LNCAP (cell line): Measurements from ENCODE around the gene PIGQ.
A peak's percentile ranks its signal among the peaks of the same experiment; 100 is the strongest.

ENCODE experiments used
- TF ChIP-seq, protein P1 (sequence below): fragments of 450-650 bp; IDR thresholded peaks from 2 replicates; pipeline ENCODE4 v1.5.1; 2017; ENCODE audit warnings: mild to moderate bottlenecking

PIGQ gene

DNA sequence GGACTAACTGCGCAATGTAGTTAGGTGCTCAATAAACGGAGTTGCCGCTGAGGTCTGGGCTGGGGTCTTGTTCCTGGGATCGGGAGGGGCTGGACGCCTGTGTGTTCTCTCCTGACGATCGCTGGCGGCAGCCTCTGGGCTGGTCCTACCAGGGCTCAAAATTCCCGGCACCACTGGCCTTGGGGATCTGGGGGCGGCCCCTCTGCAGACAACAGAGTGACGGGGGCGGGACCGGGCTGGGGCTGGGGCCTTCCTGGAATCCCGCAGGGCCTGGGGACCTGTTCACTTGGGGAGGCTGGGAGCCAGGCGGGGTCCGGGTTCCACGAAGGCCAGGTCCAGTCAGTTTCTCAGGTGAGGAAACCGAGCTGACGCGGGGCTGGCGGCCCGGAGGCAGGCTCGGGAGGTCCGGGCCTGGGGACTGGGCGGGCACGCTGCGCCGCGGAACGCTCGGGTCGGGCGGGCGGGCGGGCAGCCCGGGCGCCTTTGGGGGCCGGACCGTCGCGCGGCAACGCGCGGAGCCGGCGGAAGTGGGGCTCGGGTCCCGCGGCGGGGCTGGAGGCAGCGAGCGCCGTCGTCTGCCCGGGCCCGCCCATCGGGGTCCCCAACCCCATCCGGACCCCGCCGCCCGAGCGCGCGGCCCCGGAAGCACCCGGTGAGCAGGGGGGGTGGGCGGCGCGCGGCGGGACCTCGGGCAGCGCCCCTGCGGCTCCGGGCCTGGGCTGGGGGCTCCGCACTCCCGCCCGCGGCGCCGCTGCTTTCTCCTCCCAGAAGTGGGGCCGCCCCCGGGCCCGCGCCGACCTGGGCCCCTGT, at the start of gene PIGQ:
PIGQ (plus strand) TSS at position 524 of the 810 bp plus-strand sequence. CDS start 4,107 bp downstream, outside the sequence.
- TF ChIP-seq, protein P1, sequence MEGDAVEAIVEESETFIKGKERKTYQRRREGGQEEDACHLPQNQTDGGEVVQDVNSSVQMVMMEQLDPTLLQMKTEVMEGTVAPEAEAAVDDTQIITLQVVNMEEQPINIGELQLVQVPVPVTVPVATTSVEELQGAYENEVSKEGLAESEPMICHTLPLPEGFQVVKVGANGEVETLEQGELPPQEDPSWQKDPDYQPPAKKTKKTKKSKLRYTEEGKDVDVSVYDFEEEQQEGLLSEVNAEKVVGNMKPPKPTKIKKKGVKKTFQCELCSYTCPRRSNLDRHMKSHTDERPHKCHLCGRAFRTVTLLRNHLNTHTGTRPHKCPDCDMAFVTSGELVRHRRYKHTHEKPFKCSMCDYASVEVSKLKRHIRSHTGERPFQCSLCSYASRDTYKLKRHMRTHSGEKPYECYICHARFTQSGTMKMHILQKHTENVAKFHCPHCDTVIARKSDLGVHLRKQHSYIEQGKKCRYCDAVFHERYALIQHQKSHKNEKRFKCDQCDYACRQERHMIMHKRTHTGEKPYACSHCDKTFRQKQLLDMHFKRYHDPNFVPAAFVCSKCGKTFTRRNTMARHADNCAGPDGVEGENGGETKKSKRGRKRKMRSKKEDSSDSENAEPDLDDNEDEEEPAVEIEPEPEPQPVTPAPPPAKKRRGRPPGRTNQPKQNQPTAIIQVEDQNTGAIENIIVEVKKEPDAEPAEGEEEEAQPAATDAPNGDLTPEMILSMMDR: no peak

DNA sequence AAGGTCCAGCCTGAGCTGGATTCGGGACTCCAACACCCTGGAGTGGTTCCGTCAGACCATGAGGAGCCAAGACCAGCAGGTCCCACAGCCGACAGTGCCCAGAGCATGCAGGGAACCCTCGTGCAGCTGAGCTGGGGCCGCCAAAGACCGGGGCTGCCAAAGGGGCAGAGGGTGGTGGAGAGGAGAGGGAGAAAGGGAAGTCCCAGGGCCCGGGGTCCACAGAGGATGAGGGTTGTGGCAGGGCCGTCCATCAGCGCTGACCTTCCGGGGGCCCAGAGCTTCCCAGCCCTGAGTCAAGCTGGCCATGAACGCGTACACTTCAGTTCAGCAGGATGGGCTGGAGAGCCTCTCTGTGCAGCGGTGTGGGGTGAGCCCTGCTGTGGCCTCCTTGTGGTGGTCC, 48.9 kb upstream of the PIGQ start:
- TF ChIP-seq, protein P1: no peak

DNA sequence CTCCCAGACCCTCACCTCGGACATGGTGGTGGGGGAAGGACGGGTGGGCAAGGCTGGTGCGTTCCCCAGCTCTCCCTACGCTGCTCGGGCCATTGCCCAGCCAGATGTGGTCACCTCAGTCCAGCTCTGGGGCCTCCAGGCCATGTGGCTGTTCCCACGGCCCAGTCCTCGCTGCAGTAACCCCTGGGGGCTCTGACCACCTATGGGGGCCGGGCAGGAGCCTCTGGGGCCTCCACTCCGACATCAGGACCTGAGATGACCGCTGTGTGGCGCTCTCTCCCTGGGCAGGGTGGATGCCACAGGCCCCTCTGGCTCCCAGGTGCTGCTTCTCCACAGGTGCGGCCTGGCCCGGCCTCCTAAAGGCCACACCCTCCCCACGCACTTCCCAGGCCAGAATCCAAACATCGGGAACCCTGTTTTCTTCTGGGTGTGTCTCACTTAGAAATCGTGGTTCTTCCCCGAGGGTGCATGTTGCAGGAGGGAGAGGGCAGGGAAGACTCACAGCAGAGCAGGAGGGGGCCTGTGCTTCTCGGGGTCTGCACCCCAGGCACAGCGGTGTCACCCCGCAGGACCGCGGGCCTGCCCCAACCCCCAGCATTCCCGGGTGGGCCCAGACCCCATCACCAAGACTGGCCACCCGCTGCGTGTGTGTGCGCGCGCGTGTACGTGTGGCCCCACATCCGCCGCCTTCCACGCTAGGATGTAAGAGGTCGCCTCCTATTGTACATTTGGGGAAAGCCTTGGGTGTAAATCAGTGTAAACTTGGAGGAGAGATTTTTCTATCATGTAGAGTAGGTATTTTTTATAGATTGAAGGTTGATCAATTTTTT, 48.2 kb upstream of the PIGQ start:
- TF ChIP-seq, protein P1: peak; percentile 36; the same call in 1 of the 2 replicates

DNA sequence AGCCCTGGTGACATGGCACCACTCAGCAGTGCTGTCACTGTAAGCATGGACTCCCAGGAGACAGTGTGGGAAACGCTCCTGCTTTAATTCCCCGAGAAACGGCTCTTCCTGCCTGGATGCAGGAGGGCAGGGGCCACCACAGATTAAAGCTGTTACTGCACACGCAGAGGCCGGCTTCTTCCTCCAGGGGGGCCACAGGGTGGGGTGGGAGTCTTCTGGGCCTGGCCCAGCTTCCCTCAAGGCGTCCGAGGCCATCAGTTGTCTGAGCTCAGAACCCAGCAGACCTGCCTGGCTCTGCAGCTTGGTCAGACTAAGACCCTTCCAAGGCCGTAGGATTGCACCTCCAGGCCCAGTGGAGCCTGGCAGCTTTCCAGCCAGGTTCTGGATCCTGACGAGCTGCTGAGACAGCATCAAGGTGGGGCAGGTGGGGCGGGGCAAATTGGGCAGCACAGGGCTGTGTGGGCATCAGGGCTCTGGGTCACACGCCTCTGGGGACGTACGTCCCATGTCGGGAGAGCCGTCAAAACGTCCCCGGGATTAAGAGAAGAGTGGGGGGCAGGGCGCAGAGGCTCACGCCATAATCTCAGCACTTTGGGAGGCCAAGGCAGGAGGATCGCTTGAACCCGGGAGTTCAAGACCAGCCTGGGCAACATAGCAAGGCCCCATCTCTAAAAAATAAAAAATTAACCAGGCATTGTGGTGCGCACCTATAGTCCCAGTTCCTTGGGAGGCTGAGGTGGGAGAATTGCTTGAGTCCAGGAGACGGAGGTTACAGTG, 47.3 kb upstream of the PIGQ start:
- TF ChIP-seq, protein P1: no peak

DNA sequence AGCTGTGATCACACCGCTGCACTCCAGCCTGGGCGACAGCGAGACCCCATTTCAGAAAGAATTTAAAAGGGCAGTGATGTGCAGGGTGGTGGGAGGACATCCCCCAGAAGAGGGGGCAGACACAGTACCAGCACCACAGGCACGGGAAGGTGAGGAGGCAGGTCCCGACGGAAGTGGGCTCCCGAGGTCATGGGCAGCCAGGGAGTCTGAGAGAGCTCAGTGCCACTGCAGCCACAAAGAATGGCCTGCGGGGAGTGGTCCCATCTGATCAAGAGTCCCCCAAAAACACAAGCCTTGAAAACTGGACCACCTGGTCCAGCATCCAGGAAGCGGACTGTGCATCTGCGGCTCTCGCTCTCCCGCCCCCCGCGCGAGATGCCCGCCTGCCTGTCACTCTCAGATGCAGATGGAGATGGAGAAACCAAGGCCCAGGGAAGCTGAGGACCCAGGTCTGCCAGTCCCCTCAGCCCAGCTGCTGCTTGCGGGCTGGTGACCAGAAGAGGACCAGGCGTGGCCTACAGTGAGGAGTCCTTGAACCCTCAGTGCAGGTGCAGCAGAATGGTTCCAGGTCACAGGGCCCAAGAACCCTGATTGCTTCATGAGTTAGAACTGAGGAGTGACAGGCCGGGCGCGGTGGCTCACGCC, 46.5 kb upstream of the PIGQ start:
- TF ChIP-seq, protein P1: no peak

DNA sequence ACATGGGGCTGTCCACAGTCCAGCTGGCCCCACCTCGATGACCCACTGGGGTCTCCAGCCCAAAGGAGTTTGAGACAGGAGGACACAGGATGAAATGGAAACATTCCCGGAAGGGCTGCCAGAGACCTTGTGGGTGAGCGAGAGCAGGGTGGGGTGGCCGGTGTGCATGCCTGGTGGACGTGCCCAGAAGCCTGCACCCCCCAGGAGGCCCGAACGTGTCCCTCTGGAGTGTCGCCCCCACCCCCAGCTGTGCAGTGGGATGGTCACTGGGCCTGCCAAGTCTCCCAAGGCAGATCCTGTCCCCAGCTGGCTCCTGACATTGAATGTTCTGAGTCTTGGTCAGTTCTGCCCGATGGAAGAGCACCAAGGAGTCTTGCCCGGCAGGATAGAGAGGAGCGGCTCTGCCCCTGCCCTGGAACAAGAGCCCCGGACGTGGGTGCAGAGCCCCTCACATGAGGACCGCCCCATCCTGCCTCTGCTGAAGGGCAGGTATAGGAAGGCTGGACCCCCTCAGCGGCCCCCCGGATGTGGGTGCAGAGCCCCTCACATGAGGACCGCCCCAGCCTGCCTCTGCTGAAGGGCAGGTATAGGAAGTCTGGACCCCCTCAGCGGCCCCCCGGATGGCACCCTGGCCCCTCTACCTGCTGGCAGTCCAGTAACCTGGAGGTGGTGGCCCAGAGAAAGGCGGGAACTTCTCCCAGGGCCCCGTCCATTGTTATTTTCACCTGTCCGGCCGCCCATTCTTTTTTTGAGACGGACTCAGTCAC, 45.3 kb upstream of the PIGQ start:
- TF ChIP-seq, protein P1: no peak
